Hematopoietic multipotent progenitor cell treated with erythropoietin and hydrocortisone succinate and interleukin-3 and kit ligand, for 6 days (in vitro differentiated cells): ENCODE measurements around the gene SYT17.

Experiments used
- DNase-seq: peaks from one replicate; pipeline ENCODE4 v3.0.0-alpha.2; 2015

The SYT17 gene

DNA sequence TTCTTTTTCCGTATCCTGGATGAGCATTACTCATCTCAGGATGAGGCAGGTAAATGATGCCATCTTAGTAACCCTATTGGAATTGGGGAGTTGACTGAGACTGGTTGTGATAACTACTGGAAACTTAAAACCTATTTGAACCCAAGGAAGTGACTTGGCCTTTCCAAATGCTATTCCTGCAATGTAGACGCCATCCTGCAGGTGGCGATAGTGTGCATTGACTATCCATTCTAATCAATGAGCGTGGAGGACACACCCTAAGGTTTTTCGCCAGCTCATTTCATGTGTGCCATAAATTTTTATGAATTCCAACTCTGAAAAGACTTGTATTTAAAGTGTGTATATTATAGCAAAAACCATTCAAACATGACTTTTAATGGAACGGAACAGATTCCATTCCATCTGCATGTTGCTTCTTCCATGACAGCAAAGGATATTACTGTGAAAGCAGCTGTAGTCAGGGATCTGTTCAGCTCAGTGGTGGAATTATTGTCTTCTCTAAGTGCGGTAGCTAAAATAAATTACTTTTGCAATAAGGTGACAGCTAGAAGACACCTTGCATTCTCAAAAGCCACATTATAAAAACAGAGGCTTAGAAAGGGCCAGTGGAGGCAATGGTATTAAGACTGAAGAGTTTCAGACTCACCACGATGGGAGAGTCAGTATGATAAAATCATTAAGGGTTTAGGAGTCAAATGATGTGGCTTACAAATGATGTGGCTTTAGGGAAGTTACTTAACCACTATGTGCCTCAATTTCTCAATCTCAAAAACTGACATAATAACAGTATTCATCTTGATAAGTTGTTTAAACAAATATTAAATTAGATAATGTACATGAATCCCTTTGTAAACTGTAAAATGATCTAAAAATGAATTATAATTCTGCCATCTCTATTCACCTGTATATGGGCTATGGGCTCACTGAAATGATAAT, 55.5 kb downstream of the SYT17 start:
- peak; percentile 50 for DNase-seq

DNA sequence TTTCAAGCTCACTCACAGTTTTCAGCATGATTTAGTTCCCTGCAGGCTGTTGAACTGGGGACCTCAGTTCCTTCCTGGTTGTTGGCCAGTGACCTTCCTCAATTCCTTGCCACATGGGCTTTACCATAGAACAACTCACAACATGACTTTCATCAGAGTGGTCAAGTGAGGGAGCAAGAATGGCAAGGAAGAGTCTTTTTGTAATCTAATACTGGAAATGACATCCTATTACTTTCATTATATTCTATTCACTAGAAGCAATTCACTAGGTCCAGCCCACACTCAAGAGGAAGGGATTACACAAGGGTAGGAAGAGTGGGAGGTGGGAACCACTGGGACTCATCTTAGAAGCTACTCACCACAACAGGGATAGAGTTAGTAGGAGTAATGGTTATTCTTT, 57.6 kb downstream of the SYT17 start:
- DNase-seq, result no peak

- DNase-seq, result no peak
Measured at GRCh38 chr16:19227643-19228042, 59.6 kb downstream of the SYT17 start.

DNA sequence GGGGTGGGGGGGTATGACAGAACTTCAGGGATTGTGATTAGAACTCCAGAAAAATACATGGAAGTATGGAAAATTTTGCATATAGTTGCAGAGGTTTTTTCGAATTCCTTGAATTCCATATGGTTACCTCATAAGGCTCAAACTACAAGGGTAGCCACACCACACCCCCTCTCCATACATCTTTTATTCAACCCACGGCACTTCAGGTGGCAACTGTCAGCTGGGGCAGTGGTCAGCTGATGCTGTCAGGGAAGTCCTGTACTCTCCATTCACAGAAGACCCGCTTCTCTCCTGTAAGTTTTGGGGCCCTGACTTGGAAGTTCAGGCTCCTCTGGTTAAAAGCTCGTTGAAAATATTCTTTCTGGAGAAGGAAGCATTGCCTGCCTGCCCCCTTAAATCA, 60.0 kb downstream of the SYT17 start:
- no peak for DNase-seq

DNA sequence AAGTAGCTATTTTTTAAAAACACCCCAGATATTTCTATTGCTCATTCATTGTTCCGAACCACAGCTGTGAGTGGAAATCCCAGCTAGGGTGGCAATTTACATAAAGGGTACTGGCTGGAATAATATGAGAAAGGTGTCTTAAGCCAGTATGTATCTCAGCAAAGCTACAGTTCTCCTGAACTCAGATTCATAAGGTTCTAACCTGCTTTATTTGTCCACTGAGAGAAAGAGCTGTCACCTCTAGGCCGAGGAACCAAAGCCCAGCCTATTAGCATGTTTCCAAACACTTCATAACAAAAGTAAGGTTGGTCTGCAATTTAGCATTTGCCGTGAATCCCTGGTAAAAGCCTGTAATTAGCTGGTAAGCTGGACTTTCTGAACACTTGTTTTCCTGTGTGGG, 60.5 kb downstream of the SYT17 start:
- DNase-seq, result no peak

DNA sequence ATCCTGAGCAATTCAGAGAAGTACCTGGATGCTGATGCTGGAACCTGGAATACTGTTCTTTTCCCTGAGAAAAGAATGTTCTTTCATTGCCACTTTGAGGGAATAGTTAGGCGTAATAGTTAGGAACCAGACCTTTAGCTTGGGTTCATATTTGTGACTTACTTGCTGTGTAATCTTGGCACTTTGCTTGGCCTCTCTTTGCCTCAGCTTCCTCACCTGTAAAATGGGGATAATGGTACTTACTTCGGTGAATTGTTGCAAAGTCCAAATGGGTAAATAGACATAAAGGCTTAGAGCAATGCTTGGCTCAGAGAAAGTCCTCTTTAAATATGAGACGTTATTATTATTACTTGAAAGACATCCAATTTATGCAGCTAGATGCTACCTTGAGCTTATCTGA, 62.5 kb downstream of the SYT17 start:
- DNase-seq, result no peak

DNA sequence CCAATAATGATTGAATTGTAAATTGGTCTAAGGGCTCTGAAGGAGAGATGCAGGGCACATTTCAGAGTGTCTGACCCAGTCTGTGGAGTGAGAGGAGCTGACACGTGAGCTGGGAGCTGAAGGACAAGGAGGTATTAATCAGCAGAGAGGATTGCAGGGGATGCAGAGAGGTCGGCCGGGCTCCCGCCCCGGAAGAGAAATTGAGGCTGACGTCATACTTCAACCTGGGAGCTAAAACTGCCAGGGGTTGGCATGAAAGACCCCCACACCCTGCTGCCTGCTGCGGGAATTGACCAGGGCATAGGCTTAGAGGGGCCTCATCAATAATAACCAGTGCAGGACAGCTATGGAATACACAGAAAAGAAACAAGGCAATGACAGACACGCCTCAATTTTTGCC, 63.8 kb downstream of the SYT17 start:
- DNase-seq, result no peak

DNA sequence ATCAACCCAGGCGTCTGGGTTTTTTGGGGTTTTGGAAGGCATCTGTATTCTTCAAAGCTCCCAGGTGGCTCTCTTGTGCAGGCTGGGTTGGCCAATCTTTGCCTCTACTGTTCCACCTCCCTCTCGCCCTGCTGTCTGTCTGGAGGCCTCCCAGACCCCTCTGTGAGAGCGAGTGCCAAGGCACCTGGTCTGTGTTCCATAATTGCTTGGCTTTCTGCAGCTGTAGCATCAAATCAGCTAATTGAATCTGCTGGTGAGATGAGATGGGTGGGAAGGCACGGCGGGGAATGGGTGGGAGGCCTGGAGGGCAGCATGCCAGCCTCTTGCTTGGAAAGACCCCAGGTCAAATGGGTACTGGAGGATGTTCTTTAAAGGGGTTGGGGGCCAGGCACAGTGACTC, 64.9 kb downstream of the SYT17 start:
- DNase-seq, result no peak

DNA sequence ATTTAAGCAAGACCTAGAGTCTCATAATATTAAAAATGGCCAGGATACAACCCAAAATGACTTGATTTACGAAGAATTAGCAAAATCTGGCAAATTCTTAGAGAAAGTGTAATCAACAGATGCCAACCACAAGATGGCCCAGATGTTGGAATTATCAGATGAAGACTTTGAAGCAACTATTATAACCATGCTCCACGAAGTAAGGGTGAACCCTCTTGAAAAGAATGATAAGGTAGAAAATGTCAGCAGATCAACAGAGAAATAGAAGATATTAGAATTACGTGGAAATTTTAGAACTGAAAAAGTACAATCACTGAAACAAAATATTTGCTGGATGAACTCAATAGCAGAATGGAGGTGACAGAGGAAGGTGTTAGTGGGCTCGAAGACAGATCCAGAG, 67.4 kb downstream of the SYT17 start:
- no peak for DNase-seq

DNA sequence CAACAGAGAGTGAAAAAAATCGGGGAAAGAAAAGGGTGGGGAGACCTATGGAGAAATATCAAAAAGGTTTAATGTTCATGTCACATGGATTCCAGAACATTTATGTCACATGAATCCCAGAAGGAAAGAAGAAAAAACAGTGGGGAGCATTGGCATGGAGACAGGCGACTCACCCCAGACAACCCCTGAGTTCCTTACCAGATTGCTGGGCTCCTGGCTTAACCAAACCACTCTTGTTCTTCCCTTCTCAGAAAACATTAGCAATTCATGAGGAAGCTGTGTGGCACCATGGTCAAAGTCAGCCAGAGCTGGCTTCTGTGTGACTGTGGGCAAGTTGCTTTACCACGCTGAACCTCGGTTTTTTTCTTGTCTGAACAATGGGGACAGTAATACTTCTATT, 67.8 kb downstream of the SYT17 start:
- DNase-seq, result no peak

GRCh38 chr16:19236561-19237209, 68.6 kb downstream of the SYT17 start:
- no peak for DNase-seq

GRCh38 chr16:19238406-19238805, 70.4 kb downstream of the SYT17 start:
- no peak for DNase-seq

DNA sequence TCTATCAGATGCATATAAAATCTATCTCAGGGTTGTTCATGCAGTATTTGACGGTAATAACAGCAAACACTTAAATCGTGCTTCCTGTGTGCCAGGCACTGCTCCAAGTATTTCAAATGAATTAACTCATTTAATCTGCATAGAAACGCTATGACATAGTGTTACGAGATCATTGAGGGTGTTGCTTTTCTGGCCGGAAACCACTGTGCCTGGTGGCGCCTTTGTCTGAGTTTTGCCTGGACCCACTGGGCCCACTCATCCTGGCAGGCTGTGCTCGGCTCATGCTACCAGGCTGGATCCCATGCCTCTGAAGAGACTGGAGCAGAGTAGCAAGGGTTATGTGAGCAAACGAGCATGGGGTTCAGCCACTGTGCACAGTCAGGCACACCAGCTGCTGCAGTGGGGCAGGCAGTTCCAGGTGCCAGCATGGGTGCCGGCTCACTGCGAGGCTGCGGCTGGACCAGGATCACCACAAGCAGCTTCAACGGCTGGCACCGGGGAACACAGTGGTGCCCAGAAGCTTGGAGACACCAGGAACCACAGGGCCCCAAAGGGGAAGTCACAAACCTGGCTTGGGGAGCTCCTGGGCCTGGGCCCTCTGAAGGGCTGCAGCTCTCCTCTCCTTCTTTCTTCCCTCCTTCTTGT, 71.6 kb downstream of the SYT17 start:
- no peak for DNase-seq

GRCh38 chr16:19240494-19240893, 72.5 kb downstream of the SYT17 start:
- DNase-seq, result no peak

DNA sequence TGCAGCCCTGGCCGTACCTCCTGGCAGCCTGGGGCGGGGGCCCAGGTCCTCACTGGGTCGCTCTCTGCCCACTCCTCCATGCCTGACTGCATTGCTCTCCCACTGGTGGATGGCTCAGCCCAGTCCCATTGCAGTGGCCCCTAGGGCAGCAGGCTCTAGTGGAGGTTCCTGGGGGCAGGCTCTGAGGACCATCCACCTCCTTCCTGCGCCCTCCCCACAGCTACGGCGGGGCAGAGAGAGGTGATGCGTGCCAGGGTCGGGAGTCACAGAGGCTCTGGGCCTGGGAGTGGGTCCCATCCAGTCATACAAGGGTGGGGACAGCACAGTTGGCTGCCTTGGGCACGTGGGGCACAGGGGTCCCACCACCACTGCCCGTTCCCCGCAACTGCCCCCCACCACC, 73.5 kb downstream of the SYT17 start:
- DNase-seq, result no peak

DNA sequence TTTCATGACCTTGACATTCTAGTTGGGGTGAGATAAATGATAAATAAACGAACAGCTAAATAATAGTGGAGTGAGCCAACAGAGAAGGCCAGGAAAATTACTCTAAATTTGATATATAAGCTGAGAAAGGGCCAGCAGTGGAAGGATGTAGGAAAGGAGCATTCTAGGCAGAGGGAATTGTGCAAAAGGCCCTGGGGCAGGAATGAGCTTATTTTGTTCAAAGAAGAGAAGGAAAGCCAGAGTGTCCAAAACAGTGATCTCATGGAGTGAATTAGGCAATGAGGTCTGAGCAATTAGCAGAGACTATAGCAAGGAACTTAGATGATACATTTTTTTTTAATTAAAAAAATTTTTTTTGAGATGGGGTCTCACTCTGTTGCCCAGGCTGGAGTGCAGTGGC, 74.1 kb downstream of the SYT17 start:
- DNase-seq, result no peak

DNA sequence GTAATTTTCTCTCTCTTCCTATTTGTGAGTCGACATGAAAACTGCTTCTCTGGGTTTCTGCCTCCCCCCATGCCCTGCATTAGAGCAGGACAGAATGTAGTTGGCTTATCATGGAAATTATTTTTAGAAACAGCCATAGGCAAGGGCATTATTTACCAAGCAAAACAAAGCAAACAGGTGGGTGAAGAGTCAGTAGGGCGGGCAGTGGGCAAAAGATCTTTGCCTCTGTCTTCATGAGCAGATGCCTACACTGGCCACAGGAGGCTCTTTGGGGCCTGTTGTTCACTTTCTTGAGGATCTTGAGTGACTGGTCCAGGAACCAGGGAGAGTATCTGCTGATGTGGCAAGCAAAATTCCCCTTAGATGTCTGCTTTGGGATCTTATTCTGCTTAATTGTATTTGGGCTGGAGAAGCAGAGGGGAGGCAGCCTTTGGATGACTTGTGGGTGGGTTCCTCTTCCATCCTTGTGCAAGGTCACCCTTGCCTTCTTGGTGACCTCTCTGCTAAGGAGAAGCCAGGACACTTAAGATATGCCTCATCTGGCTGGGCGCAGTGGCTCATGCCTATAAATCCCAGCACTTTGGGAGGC, 75.0 kb downstream of the SYT17 start:
- DNase-seq, result no peak

DNA sequence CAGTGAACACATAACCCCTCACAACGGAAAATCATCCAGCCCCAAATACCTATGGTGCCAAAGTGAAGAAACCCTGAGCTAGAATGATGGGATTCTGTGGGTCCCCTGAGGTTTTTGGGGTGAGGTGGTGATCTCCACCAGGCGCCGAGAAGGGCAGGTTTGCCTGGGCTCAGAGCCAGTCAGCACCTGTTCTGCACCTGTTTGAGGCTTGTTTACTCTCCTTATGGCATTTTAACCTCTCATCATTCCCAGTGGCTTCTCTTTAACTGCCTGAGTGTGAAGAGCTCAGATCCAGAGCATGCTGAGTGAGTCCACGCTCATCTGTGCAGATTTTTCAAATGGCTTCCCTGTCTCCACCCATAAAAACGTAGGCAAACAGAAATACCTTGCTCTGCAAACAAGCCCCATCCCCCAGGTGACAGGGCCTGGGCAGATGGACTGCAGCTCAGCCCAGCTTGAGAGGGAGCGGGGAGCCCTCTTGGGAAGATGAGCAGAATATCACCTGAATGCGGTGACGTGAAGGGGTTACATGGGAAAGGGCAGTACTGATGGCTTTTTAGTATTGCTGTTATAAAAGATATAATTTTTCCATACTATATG, 77.4 kb downstream of the SYT17 start:
- DNase-seq, result no peak

- DNase-seq, result no peak
Measured at GRCh38 chr16:19252904-19253303, 84.9 kb downstream of the SYT17 start.

DNA sequence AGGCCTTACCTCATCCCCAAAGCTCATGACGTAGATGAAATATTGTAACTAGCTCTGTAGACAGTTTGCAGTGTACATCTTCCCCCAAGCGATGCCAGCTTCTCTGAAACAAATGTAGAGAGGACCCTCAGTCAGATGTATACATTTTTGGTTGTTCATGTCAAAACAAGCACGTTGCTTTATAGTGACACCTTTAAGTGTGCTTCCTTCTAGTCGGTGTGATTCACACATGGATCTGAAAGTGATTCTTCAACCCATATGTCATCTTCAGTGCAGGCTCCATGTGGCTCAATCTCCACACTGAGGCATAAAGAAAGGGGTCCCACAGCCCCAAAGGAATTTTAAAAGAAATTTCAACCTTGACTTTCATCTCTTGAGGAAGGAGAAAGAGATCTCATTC, 86.6 kb downstream of the SYT17 start:
- no peak for DNase-seq

GRCh38 chr16:19264123-19264673, 96.2 kb downstream of the SYT17 start:
- no peak for DNase-seq

- DNase-seq, result no peak
Measured at GRCh38 chr16:19265380-19265930, 97.4 kb downstream of the SYT17 start.

GRCh38 chr16:19266774-19267173, 98.7 kb downstream of the SYT17 start:
- DNase-seq, result no peak
